ENCODE data around the gene SLC13A2.

SLC13A2 gene

DNA sequence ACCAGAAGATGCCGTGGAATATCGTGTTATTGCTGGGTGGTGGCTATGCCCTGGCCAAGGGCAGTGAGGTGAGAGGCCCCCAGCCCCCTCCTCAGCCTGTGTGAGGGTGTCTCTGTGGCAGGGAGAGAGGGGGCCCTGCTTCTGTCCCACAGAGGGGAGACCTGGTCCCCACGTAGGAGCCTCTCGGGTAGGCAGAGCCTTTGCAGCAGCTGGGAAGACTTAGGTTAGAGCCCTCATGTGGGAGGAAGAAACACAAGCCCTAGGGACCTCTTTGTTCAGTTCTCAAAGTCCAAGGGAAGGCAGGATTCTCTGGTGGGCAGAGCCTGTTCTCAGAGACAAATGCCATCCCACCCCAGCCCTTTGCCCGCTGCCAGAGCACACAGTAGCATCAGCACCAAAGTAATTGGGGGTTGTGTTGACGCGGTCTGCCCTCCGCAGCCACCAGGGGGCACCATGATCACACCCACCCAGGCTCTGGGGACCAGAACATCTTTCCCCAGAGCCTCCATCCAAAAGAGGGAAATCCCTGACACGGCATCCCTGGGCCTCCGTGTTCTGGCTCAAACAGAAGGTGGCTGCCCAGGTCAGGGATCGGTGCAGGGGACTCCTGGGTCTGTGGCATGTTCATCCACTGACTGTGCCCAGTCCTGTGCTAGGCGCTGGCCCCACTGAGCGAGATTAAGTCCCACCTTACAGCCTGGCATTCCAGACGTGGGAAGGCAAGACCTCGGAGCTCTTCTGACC, 21.2 kb downstream of the SLC13A2 start:
- DNase-seq, result peak; percentile 33 to 67

DNA sequence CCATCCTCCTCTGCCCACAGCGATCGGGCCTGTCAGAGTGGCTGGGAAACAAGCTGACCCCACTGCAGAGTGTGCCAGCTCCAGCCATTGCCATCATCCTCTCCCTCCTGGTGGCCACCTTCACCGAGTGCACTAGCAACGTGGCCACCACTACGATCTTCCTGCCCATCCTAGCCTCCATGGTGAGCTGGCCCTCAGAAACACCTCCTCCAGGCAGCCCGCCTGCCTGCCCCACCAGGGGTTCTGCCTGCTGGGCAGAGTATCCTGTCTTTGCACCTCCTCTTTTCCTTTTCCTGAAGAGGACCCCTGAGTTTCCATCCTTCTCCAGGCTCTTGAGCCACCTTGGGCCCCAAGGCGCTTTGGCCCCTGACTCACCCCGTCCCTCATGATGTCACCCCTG, 22.2 kb downstream of the SLC13A2 start:
- no peak for DNase-seq

DNA sequence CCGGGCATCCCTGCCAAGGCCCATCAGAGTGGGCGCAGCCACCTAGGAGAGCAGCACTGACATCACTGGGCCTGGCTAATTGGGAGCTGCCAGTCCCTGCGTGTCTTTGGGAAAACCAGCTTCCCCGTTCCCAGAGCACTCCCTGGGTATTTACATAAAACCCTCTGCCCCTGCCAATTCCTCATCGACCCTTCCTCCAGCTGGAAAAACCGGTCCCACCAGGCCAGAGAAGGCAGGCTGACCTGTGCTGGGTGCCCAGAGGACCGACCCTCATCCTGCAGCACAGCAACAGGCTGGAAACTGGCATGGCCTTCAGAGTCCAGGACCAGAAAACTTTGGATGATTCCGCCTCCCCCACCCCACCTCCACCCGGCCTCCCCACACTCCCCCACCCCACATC, 24.5 kb downstream of the SLC13A2 start:
- no peak for DNase-seq

DNA sequence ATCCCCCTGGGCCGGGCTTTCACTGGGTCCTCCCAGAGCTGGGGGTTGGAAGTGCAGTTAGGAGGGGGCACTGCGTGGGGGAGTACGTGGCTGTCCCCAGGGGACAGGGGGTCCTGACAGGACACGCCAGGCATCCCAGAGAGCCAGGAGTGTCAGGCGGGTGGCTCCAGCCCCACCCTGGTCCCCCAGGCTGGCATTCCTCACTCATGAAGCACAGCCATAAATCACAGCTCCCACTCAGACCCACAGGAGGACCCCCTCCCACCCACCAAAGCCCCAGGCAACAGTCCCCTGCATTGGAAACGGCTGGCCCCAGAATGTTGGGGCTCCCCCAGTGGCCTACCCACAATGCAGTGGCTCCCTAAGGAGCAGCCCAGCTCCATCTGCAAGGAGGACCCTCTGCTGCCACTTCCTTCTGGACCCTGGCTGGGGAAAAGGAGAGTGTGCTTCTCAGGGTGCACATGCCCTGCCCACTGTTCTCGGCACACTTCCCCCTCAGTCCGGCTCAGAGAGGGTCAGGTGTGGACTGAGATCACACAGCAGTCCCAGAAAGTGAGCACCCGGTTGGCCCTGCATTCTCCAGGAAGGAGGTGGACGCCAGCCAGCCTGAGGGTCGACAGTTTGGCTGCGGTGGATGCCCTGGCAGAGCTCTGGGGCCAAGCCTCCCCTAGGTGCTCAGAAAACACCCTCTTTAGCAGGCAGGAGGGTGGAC, 25.4 kb downstream of the SLC13A2 start:
- DNase-seq, result no peak

DNA sequence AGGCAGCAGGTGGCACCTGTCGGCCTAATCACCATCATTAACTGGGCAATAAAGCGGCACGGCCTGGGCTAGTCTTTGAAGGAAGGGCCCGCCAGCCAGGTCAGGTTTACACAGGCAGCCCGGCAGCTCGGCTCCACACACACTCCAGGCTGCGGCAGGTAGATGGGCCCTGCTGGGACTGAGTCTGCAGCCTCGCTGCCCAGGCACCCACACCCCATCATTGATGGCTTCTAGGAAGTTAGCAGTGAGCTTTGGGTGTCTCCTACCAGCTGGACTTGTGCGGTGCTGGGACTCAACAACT, 25.9 kb downstream of the SLC13A2 start:
- no peak for DNase-seq

DNA sequence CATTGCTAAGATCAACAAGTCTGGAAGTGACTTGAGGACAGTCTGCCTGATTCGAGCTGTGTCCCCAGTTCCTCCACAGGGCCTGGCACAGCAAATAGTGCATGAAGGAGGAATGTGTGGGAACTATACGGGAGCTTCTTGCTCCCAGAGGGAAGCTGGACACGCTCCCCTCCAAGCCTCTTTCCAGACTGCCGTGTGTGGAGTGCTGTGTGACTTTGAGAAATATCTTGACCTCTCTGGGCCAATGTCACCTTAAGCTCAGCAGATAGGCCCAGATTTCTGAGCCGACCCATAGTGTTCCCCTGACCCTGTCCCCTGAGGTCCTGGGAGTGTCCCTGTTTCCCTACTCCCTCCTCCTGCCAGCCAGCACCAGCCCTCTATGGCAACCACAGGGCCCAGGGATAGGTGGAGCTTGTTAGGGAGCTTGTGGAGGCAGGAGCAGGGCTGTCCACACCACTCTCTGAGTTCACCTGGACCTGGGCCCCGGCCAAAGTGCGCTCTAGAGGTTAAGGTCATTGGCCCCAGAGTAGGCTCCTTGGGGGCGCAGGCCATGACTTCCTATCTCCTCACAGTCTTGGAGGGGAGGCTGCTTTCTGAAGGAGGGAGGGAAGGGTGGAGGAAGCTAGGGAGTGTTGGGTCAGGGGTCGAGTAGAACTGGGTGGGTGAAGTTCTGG, 26.4 kb downstream of the SLC13A2 start:
- no peak for DNase-seq

DNA sequence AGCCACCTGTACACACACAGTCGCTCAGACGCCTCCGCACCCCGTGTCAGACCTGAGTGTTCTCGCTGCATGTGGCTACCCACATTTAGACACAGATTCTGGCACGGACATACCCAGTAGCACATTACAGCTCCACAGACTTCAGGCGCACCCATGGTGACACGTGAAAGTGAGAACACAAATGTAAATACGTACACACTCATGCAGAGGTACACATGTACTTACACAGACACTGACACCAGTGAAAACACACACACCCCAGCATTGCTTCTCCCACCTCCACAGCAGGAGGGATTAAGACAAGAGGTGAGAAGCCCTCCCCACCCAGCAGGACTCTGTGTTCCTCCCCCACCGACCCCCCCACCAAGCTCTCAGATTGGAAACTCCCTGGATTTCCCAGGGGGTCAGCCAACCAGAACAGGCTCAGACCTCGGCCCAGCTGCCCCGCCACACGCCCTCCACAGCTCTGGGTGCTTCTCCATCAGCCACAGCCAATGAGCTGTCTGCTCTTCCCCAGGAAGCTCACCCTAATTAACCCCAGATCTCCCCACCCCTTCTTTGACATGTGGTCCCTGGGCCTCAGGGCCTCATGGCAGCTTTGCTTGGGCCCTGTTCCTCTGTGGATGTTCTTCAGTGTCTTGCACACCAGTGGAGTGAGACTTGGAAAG, 27.4 kb downstream of the SLC13A2 start:
- no peak for DNase-seq

DNA sequence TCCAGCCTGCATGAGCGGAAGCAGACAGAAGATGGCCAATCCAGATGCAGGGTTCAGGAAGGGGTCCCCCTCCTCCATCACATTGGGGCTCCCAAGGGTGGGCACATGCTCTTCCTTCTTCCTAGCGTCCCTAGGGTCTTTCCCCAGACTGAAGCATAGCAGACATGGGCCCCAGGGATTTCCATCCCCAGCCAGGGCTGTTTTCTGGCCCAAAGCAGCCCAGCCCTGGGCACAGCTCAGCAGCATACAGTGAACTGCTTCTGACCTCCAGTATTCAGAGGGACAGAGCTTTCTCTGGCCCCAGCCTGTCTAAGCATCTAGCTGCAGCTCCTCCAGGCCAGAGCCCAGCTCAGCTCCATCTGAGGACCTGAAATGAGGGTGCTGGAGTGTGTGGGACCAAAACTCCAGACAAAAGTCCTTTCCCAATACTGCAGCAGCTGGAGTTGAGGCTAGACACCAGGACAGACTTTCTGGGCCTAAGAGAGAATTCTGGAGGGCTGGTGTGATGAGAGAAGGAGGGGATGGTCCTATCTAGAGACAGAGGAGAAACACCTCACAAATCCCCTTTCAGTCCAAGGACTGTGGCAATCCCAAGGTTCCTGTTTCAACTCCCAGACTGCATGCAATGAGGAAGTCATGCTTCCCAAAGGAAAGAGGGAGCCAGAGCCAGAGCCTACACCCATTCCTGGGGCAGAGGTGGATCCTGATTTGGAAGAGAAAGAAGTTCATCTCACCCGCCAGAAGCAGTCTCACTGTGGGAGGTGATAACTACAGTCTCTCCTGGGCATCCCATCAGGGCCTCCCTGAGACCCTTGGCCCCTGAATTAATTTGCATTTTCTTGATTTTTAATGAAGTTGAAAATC, 28.2 kb downstream of the SLC13A2 start:
- DNase-seq, result no peak

DNA sequence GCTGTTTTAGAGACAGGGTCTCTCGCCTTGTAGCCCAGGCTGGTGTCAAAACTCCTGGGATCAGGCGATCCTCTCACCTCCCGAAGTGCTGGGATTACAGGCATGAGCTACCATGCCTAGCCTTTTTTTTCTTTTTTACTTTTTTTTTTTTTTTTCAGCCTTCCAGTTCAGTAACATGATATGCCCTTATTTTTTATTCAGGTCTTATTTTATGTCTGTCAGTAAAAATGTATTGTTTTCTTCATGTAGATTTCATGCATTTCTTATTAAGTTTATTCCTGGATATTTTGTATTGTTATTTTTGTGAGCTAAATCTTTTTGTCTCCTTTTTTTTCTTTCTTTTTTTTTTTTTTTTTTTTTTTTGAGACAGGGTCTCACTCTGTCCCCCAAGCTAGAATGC, 30.0 kb downstream of the SLC13A2 start:
- no peak for DNase-seq

DNA sequence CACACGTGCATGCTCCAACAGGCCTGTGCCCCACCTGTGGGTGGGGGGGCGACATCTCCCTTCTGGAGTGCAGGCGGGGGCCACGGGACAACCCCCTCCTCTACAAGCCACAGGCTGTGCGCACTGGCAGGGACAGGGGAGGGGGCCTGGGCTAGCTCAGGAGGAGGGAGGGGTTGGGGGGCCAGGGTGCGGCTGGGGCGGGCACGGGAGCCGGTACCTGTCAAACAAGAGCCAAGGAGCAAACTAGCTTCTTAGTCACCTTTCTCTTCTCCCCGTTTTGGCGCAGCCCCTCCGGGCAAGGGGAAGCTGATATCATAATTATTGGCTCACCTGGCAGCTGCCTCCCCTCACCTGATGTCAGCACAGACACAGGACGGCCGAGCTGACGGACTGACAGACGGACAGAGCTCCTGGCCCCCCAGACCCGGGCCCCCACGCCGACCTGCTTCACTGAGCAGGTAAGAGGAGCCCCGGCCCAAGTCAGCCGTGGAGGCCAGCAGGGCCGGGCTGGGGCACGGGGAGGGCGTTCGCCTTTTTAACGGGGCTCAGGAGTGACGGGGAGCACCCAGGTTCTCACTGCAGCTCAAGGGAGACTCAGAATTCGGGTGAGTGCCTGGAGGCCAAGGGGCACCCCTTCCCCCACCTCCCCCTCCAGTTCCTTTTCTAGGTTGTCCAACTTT, 32.7 kb downstream of the SLC13A2 start, which contains the start of gene FOXN1:
FOXN1 (plus strand) TSS at position 363 of the 680 bp plus-strand sequence. CDS start 17,622 bp downstream, outside the sequence.
- no peak for DNase-seq

DNA sequence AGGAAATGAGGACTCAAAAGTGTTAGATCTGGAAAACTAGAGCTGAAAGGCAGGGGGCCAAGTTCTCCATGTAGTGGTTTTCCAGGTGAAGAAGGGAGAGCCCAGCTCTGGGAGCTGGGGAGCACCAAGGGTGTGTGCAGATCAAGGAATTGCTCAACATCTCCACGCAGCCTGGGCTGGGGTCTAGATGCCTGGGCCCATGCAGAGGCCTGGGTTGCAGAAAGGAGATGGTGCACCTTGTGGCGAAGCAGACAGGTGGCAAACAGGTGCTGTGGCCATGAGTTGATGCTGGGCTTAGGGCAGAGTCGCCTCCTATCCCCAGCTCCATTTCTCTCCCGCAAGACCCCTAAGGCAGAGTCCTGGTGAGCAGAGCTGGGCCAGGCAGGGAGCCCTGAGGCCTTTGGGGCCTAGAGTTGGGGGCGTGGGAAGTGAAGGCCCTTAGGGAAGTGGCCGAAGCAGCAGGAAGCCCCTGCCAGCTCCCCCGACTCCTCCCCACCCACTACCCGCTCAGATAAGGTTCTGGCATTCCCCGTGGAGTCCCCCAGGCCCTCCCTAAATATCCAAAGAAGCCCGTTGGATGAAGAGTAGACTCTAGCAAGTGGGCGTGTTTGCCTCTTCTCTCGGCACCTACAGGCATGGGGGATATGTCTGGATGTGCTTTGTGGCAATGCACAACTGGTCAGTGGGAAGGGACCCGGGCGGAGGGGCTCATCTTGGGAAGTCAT, 33.5 kb downstream of the SLC13A2 start:
- no peak for DNase-seq

DNA sequence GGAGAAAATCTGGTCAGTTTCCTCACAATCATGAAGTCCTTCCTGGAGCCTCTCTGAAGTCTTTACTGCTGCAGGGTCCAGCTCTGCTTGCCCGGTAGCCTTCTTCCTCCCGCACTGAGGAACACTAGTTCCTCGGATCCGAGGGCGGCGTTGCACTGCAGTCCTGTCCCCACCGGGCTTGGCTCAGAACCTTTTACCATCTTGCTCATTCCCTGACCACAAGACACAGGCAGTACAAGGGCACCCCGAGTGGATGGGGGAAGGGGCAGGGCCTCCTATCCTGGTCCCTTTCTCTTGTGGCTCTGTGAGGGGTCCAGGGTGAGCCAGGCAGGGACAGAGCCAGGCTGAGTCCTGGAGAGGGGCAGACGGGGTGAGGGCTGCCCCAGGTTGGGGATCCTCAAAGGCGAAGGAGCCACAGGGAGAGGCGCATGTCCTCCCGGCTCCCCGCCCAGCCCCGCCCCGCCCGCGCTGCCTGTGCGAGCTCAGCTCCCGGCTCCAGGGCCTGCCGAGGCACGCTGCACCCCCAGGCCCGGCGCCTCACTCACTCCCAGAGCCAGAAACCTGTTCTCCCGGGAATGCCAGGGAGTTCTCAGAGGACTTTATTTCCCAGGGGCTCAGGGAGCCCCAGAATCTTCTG, 34.2 kb downstream of the SLC13A2 start:
- DNase-seq, result no peak

DNA sequence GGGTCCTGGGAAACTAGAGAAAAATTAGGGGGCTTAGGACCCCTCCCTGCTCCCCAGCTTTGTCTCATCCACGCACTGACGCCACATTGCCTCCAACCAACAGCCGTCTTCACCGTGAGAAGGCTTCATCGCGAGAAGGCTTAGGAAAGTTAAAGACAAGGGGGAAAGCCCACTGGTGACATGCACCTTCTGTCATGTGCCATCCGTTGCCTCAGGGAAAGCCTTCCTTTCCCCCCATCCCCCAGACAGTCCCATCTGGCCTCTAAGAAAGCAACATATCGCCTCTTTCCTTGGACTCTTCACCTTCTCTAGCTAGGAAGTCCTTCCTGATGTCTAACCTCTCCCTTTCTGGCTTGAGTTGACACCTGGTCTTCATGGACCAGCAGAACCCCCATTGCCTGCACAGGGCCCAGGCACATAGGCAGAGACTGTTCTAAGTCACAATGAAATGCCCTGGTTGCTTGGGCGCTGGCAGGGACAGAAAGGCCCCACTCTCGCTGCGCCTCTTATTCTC, 34.8 kb downstream of the SLC13A2 start:
- DNase-seq, result no peak

DNA sequence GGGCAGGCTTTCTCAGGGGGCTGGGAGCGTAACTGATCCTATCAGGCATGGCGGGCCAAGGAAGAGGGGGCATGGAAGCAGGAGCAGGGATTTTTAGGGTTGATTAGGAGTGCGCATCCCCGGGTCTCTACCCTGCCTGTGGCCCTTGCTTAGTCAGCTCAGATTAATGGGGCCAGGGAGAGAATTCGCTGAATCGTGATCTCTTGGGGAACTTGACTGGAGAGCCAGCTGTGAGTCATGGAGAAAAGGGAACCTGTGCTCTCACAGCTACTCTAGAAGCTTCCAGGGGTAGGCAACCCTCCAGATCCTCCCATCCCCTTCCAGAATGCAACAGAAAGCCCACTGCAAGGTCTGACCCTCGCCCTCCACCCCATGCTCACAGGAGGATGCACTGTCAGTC, 36.3 kb downstream of the SLC13A2 start:
- no peak for DNase-seq

DNA sequence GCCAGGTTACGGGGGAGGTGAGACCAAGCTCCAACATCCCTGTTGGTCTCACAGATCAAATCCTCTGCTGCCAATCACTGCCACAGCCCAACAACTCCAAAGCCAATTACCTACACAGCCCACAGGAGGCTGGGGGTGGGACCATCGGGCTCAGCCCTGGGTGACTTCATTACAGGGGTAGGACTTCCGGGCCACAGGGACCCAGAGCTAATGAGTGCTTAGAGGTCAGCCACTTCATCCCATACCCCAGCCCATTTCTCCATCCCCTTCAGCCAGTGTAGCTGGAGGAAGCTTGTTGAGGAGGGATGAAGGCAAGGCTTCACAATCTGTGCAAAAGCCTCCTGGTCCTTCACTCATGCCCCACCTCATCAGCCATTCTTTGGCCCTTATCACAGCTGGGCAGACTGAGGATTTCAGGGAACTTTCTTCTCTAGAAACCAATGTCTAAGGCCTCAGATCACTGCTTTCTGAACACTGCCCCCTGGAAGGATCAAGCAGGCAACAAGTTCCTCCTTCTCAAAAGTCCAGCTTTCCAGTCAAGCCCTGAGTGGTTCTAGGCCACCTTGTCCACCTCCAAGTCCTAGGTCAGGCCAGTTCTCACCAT, 38.5 kb downstream of the SLC13A2 start:
- no peak for DNase-seq

DNA sequence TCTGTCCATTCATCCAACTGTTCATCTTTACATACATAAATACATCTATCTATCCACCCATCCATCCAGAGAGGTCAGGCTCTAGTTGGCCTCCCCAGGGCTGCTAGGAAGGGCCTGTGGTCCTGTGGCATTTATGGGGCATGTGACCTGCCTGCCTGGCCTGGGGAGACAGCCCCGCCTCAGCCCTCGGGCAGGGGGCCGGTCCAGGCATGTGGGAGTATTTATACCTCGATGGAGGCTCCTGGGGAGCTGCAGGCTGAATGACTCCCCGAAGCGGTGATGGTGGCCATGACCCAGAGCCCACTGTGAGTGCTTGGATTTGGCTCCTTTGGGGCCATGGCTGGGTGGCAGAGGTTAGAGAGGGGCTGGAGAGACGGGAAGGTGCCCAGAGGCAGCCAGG, 40.0 kb downstream of the SLC13A2 start:
- no peak for DNase-seq

DNA sequence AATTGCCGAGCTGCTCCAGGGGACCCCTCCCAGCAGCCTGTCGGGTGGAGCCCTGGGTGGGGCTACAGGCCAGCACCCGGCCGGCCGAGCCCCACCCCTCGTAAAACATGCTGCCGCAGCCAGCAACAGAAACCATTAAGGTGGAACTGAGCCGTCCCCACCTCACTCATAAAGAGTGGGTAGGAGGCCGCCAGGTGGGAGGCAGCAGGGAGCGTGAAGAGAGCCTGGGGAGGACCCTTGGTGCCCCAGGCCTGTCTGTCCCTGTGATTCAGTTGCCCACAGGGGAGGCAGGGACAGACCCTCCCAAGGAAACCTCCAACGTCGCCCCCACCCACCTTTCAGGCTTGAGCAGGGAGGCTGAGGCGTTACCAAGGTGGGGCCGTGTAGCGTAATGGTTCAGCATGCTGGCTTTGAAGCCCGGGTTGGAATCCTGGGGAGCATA, 41.1 kb downstream of the SLC13A2 start:
- no peak for DNase-seq

DNA sequence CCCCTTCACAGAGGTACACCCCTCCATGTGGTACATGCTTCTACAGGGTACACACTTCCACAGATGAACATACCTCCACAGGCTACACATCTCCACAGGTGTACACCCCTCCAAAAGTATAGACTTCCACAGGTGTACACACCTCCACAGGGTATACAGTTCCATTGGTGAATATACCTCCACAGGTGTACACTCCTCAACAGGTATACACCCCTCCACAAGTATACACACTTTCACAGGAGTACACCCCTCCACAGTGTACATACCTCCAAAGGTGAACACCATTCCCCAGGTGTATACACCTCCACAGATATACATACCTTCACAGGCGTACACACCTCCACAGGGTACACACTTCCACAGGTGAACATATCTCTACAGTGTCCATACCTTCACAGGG, 42.1 kb downstream of the SLC13A2 start:
- no peak for DNase-seq

DNA sequence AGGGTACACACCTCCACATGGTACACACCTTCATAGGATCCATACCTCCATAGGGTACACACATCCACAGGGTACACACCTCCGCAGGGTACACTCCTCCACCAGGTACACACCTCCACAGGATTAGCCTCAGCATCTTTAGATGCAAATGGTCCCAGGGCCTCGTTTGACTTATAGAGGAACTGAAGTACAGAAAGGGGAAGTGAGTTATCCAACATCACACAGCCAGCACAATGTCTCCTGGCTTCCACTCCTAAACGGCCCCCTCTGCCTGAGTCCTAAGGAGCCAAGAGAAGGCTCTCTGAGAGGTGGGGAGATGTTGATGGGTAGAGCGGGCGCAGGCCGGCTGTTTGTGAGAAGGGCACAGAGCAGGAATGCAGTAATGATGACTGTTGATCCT, 44.7 kb downstream of the SLC13A2 start:
- DNase-seq, result no peak

DNA sequence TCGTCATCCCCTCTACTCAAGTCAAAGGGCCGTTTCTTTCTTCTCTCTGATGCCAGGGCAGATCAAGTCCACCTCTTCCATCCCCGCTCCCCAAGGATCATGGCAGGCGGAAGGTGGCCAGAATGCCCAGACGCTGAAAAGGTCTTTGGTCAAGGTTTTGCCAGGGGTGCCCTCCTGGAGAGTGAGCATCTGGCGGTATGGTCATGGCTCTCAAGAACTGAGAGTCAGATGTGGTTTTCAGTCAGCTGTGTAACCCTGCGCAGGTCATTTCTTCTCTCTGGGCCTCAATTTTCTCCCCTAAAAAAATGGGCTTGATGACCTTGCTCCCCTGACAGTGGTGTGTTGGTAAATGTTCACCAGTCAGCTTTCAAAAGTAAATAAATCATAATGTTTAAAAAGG, 45.1 kb downstream of the SLC13A2 start:
- no peak for DNase-seq

All from SW 1271 (cell line).